ENCODE measurements around the gene SLC35F5.

DNA sequence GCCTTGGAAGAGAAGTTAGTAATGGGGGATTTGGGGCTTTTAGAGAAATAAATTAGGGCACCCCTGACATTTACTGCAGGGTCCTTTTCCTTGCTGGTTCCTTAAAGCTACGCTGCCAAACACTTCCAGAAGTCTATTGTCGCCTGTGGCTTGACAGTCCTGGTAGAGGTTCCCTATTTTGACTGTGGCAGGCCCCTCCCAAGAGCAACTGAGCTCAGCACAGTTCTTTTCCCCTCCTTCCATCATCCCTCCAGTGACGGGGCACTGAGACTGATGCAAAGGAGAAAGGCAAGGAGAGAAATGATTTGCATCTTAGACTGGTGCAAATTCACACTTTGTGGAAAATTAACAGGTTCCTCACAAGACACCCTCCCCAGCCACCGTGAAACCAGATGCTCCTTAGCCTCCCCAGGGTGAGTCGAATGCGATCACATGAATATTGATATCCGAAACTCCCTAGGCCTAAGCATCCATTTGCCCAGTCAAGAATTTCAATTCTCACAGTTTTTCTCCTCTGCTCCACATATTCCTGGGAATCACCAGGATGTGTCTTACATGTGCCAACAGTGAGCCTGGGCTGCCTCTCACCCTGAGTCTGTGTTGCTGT lies 84.0 kb downstream of the SLC35F5 start:
- TF ChIP-seq, protein P1, sequence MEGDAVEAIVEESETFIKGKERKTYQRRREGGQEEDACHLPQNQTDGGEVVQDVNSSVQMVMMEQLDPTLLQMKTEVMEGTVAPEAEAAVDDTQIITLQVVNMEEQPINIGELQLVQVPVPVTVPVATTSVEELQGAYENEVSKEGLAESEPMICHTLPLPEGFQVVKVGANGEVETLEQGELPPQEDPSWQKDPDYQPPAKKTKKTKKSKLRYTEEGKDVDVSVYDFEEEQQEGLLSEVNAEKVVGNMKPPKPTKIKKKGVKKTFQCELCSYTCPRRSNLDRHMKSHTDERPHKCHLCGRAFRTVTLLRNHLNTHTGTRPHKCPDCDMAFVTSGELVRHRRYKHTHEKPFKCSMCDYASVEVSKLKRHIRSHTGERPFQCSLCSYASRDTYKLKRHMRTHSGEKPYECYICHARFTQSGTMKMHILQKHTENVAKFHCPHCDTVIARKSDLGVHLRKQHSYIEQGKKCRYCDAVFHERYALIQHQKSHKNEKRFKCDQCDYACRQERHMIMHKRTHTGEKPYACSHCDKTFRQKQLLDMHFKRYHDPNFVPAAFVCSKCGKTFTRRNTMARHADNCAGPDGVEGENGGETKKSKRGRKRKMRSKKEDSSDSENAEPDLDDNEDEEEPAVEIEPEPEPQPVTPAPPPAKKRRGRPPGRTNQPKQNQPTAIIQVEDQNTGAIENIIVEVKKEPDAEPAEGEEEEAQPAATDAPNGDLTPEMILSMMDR (IDR thresholded peaks at IDR 0.05) = no peak
- no peak for TF ChIP-seq POLR2A (IDR thresholded peaks at IDR 0.05)
